Heart left ventricle (tissue), 16 donors: ENCODE results near the gene CHRM2. TPM values are rescaled to one million over a fixed set of nuclear protein-coding genes. Genes with fewer than 3 reads are reported as not detected.

Experiments used
- ATAC-seq, 4 donors: fragments of 200-7000 bp; cut with Tn5 transposase; one replicate each; pipeline ENCODE4 v1.9.1; 2020 to 2022; ENCODE audit warnings: moderate library complexity in 4 of 4, mild to moderate bottlenecking in 3 of 4, moderate number of reproducible peaks in 1 of 4
- DNase-seq, 5 donors: peaks; one replicate each; pipeline ENCODE4 v3.0.0-alpha.2; 2020
- H3K27ac ChIP-seq, 12 donors: fragments of 200-600 bp; sonication (generic) in 4 of 12; one replicate each; pipeline versions ENCODE4 v1.5.0 to v1.8.0; 2016 to 2022; ENCODE audit warnings: mild to moderate bottlenecking in 2 of 12
- H3K27me3 ChIP-seq, 9 donors: fragments of 200-600 bp; sonication (generic) in 2 of 9; one replicate each; pipeline versions ENCODE4 v1.5.1 to v1.8.0; 2016 to 2022; ENCODE audit warnings: mild to moderate bottlenecking in 3 of 9
- H3K36me3 ChIP-seq, 9 donors: fragments of 200-600 bp; sonication (generic) in 2 of 9; one replicate each; pipeline versions ENCODE4 v1.5.0 to v1.8.0; 2018 to 2022; ENCODE audit warnings: mild to moderate bottlenecking in 2 of 9
- H3K4me1 ChIP-seq, 12 donors: fragments of 200-600 bp; sonication (generic) in 4 of 12; one replicate each; pipeline versions ENCODE4 v1.5.0 to v1.8.0; 2016 to 2022; ENCODE audit warnings: mild to moderate bottlenecking in 3 of 12
- H3K4me3 ChIP-seq, 12 donors: fragments of 200-600 bp; sonication (generic) in 4 of 12; one replicate each; pipeline versions ENCODE4 v1.5.0 to v1.8.0; 2017 to 2022; ENCODE audit warnings: mild to moderate bottlenecking in 9 of 12, moderate library complexity in 4 of 12
- H3K9me3 ChIP-seq, 12 donors: fragments of 200-600 bp; sonication (generic) in 4 of 12; one replicate each; pipeline versions ENCODE4 v1.5.0 to v1.8.0; 2016 to 2022; ENCODE audit warnings: mild to moderate bottlenecking in 1 of 12
- POLR2A ChIP-seq, 2 donors: fragments of 450-650 bp; IDR thresholded peaks; one replicate each; pipeline ENCODE4 v1.6.1; 2017; ENCODE audit warnings: antibody characterized with exemption in 2 of 2, mild to moderate bottlenecking in 2 of 2, moderate library complexity in 2 of 2
- WGBS, 4 donors: extraction: QIAGEN DNeasy Blood & Tissue Kit in 2 of 4; methylation state at CpG; one replicate each; pipeline versions ENCODE4 v1.1.5 to v1.1.7; 2013 to 2018; 5-methylcytosine and 5-hydroxymethylcytosine counted together
- intact Hi-C, 10 donors: fragments of 100-400 bp; cut with DNase I; formaldehyde crosslinking; loops; one replicate each; pipeline versions ENCODE4 v1.11.1 to v1.14.2; 2022
- polyA plus RNA-seq, 2 donors: library from polyadenylated mRNA; stranded (reverse); fragments of 200-250 nt; gene quantifications; one replicate each; pipeline ENCODE4 v1.2.3, GENCODE V29; 2013
- total RNA-seq, 9 donors: library from RNA; depleted of rRNA in 2 of 9; stranded (reverse); fragments of >200 nt in 2 of 9; fragmentation: NEBNext Ultra II Directional in 3 of 9; extraction: Animal tissue kit (Norgen Biotek cat#: 25700) in 3 of 9; gene quantifications; one replicate each; pipeline versions ENCODE4 v1.1.0 to v1.2.4, GENCODE V29; 2016 to 2023
- TF ChIP-seq, protein P1 (sequence below), 12 donors: fragments of 200-600 bp; sonication (generic) in 4 of 12; IDR thresholded peaks; one replicate each; pipeline versions ENCODE4 v1.5.0 to v1.8.0; 2018 to 2022; ENCODE audit warnings: antibody characterized with exemption in 12 of 12, mild to moderate bottlenecking in 5 of 12
- donor health status: ischemic (EF 13 %, LVEDD 7.1; RV severe dilation, severe dysfunction).
- donor health status: healthy with polysubstance abuse.
- donor health status: DM: no; HTN: yes; CAD: no.
- donor health status: DM: no; HTN: no; CAD: no.
- donor health status: ischemic (EF 25% LVEDD 6.9; RV normal size, moderate dysfunction).
- donor health status: ischemic (EF 25% LVEDD 5.7; RV mildly dilated, moderate dysfunction).
- donor health status: healthy.
- donor health status: DM: yes; HTN: yes; CAD: no.
- donor health status: ischemic (EF 35%, LVEDD 5.7; RV mildly dilated, moderate dysfunction).
- donor health status: nonischemic (EF 11% LVEDD 7.7; RV severe dilation, severe dysfunction).
- donor health status: DM: yes; HTN: yes; CAD: no.
- donor health status: PGD.
- donor health status: ischemic (EF 29% LVEDD 5.4; RV normal size, mild dysfunction).
- donor health status: nonischemic (EF 23%, LVEDD 6.1; RV moderate dilation, normal function).

Gene CHRM2
- total and polyA plus RNA-seq, 11 donors = 22.2 to 124 (median 51.2) TPM

DNA sequence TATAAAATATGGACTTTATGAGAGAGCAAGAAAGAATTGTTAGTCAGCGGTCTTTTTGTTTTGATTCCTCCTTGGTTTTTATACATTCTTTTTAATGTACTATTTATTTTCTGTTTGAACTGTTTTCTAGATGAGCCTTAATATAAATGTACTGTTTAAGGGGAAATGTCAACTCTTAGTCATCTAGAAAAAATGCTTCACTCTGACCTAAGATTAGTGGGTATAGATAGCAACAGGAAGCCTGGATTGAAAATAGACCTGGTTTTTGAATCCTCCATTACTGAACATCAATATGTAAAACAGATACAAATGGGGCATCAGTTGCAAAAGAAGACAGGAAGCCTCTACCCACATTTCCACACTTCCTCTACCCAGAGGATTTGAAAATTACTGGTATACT lies 87.8 kb downstream of the CHRM2 start:
- H3K4me1 ChIP-seq = peaks cover 0 to 21% (median 5%) of the 10 kb centered on the region in 12 donors
- DNase-seq = no peak
- no peak for TF ChIP-seq POLR2A (IDR thresholded peaks at IDR 0.05)
- TF ChIP-seq, protein P1, sequence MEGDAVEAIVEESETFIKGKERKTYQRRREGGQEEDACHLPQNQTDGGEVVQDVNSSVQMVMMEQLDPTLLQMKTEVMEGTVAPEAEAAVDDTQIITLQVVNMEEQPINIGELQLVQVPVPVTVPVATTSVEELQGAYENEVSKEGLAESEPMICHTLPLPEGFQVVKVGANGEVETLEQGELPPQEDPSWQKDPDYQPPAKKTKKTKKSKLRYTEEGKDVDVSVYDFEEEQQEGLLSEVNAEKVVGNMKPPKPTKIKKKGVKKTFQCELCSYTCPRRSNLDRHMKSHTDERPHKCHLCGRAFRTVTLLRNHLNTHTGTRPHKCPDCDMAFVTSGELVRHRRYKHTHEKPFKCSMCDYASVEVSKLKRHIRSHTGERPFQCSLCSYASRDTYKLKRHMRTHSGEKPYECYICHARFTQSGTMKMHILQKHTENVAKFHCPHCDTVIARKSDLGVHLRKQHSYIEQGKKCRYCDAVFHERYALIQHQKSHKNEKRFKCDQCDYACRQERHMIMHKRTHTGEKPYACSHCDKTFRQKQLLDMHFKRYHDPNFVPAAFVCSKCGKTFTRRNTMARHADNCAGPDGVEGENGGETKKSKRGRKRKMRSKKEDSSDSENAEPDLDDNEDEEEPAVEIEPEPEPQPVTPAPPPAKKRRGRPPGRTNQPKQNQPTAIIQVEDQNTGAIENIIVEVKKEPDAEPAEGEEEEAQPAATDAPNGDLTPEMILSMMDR (IDR thresholded peaks at IDR 0.05) = no peak
- peaks cover 0 to 5% (median 0%) of the 10 kb centered on the region in 12 donors for H3K9me3 ChIP-seq
- 69 to 85% (median 77%) methylated on average over 1 of the region's 1 CpG for WGBS, 4 donors
- intact Hi-C loops = loop anchor here in 1 of 10 donors (10.0 kb wide), 1 partner anchor 129 kb away; no protein-coding TSS in a partner anchor
- ATAC-seq = no peak
- H3K27ac ChIP-seq = peak overlapping the region in 5 of 12 donors; percentile 5 to 44 (median 19)
- H3K27me3 ChIP-seq = no peaks in the 10 kb centered on the region
- no peak overlapping the region for H3K4me3 ChIP-seq
- peaks cover 0 to 5% (median 0%) of the 10 kb centered on the region in 9 donors for H3K36me3 ChIP-seq

DNA sequence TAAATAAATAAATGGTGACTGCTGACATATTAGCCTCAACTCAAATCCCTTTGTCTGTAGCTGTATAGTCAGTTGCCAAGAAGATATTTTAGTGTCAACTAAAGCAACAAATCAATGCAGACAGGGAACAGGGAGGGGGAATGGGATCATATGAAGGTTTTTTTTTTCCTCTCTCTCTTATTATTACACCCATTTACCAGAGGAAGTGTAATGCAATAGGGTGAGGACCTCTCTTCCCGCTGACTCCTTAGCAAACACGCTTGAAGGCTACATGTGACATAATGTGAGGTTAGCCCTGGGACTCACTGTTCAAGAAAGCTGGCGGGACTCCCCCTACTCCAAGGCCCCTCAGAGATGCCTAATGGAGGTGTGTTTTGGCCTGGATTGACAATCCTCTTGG lies 88.2 kb downstream of the CHRM2 start:
- WGBS, 4 donors = 60 to 76% (median 70%) methylated on average over 2 to 3 of the region's 3 CpGs
- no peaks in the 10 kb centered on the region for H3K27me3 ChIP-seq
- TF ChIP-seq POLR2A (IDR thresholded peaks at IDR 0.05) = no peak
- TF ChIP-seq, protein P1 (IDR thresholded peaks at IDR 0.05) = no peak
- H3K4me1 ChIP-seq = peaks cover 0 to 21% (median 5%) of the 10 kb centered on the region in 12 donors
- ATAC-seq (peak in 3 of 4 donors; percentile 8 to 45 (median 25)), DNase-seq (no peak)
- peaks cover 0 to 5% (median 0%) of the 10 kb centered on the region in 9 donors for H3K36me3 ChIP-seq
- H3K4me3 ChIP-seq = no peak overlapping the region
- peak overlapping the region in 8 of 12 donors; percentile 5 to 47 (median 22) for H3K27ac ChIP-seq
- H3K9me3 ChIP-seq = peaks cover 0 to 5% (median 0%) of the 10 kb centered on the region in 12 donors
- intact Hi-C loops = loop anchor here in 1 of 10 donors (10.0 kb wide), 1 partner anchor 128 kb away; no protein-coding TSS in a partner anchor

DNA sequence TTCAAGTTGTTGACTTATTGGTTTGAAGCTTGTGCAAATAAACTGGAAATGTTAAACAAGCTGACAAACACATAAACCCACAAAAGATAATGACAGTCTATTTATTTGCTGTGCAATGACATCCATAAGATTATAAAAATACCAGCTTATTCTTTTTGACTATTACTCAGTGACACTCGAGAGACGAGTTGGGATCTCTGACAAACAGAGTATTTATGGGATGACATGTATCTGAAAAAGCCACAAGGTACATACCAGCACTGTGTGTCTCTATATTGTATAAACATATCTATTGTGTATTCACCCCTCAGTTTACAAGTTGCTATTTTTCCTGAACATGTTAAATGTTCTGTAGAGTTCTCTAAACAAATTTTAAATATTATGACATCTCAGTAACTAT lies 88.9 kb downstream of the CHRM2 start:
- peaks cover 0 to 5% (median 0%) of the 10 kb centered on the region in 9 donors for H3K36me3 ChIP-seq
- TF ChIP-seq POLR2A (IDR thresholded peaks at IDR 0.05) = no peak
- TF ChIP-seq, protein P1 (IDR thresholded peaks at IDR 0.05) = no peak
- intact Hi-C loops = loop anchor here in 1 of 10 donors (10.0 kb wide), 1 partner anchor 127 kb away; no protein-coding TSS in a partner anchor
- no peak overlapping the region for H3K4me3 ChIP-seq
- H3K27ac ChIP-seq = peak overlapping the region in 6 of 12 donors; percentile 13 to 47 (median 28)
- H3K9me3 ChIP-seq = peaks cover 0 to 5% (median 0%) of the 10 kb centered on the region in 12 donors
- no peaks in the 10 kb centered on the region for H3K27me3 ChIP-seq
- 37 to 62% (median 44%) methylated on average over 2 of the region's 2 CpGs for WGBS, 4 donors
- DNase-seq (no peak), ATAC-seq (peak in 1 of 4 donors; percentile 43)
- H3K4me1 ChIP-seq = peaks cover 0 to 21% (median 5%) of the 10 kb centered on the region in 12 donors

DNA sequence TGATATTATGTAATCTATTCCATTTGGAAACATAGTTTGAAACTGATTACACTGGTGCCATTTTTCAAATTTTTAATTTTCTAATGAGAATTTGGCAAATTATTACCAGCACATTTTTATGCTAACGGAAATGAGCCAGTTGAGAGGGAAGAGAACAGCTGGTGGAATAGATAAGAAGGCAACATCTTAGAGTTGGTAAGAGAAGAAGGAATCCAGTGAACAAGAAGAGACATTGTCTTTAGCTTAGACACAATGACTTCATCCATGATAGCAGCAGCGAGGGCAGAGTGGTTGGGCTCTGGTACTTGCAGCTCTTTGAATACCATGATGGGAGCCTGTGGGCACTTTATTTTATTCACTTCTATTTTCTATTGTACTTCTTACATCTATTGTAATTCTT lies 89.6 kb downstream of the CHRM2 start:
- Histone ChIP-seq H3K4me1 (peaks cover 0 to 21% (median 5%) of the 10 kb centered on the region in 12 donors), H3K36me3 (peaks cover 0 to 5% (median 0%) of the 10 kb centered on the region in 9 donors), H3K27ac (peak overlapping the region in 2 of 12 donors; percentile 11 to 32), H3K4me3 (no peak overlapping the region), H3K27me3 (no peaks in the 10 kb centered on the region), H3K9me3 (peaks cover 0 to 1% (median 0%) of the 10 kb centered on the region in 12 donors)
- DNase-seq (no peak), ATAC-seq (no peak)
- intact Hi-C loops = loop anchor here in 1 of 10 donors (10.0 kb wide), 1 partner anchor 127 kb away; no protein-coding TSS in a partner anchor
- 57 to 76% (median 62%) methylated on average over 2 of the region's 2 CpGs for whole genome bisulfite sequencing, 4 donors
- no peak for TF ChIP-seq POLR2A (IDR thresholded peaks at IDR 0.05)
- TF ChIP-seq, protein P1 (IDR thresholded peaks at IDR 0.05) = no peak
